ENCODE results near the gene KRT33B. TPM values are rescaled to one million over a fixed set of nuclear protein-coding genes. Genes with fewer than 3 reads are reported as not detected.

Gene KRT33B
- polyA plus RNA-seq, 1 donor (not counting 4 experiments of a cell fraction or from before 2014, with no cell fraction given), result 0.21 TPM

DNA sequence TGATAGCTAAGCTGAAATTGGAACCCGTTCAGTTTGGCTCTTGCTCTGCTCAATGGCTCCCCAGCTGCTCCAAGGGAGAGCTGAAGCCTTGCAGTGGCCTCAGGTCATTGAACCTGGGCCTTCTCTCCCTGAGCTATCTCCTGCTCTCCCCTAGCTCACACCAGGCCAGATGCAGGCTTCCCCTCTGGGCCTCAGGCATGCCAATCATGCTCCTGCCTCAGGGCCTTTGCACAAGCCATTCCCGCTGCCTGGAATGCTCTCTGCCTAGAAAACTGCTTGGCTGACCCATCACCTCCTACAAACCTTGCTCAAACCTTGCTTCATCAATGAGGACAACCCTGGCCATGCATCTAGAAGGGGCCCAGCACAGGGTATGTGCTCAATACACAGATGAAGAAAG, 37.4 kb downstream of the KRT33B start:
- no peak for FAIRE-seq
- H3K79me2 ChIP-seq (ENCODE audit: control insufficient read depth, insufficient read depth, low read length), result no peaks in the 10 kb centered on the region
- TF ChIP-seq, protein P1, sequence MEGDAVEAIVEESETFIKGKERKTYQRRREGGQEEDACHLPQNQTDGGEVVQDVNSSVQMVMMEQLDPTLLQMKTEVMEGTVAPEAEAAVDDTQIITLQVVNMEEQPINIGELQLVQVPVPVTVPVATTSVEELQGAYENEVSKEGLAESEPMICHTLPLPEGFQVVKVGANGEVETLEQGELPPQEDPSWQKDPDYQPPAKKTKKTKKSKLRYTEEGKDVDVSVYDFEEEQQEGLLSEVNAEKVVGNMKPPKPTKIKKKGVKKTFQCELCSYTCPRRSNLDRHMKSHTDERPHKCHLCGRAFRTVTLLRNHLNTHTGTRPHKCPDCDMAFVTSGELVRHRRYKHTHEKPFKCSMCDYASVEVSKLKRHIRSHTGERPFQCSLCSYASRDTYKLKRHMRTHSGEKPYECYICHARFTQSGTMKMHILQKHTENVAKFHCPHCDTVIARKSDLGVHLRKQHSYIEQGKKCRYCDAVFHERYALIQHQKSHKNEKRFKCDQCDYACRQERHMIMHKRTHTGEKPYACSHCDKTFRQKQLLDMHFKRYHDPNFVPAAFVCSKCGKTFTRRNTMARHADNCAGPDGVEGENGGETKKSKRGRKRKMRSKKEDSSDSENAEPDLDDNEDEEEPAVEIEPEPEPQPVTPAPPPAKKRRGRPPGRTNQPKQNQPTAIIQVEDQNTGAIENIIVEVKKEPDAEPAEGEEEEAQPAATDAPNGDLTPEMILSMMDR (optimal IDR thresholded peaks at IDR 0.05 in 1 of 3, IDR thresholded peaks at IDR 0.05 in 1 of 3, conservative IDR thresholded peaks at IDR 0.05 in 1 of 3; ENCODE audit: extremely low read depth in 1 of 3, insufficient read depth in 2 of 3, low read length in 3 of 3), result no peak
- no peak for TF ChIP-seq EZH2 (IDR thresholded peaks at IDR 0.05; ENCODE audit: low read length)

DNA sequence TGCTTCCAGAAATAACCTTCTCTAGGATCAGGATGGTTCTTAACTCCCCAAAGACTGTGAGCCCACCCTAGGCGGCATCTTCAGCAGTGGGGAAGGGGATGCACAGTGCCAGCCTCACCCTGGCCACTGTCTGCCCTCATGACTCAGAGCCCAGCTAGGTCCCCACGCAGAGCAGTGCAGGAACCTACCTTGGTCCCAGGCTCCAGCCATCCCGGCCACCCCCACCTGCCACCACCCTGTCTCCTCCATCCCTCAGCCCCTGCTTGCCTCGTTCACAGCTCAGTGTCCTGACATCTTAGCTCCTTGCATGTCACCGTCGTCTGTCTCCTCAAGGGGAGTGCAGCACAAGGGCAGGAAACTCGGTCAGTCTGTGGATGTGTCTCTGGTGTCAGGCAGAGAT, 38.0 kb downstream of the KRT33B start:
- FAIRE-seq (no peak), DNase-seq (ENCODE audit: low read depth, low spot score) (no peak)
- Histone ChIP-seq H3K9me3 (ENCODE audit: control insufficient read depth, low read depth, low read length) (no peaks in the 10 kb centered on the region), H3K4me2 (ENCODE audit: control insufficient read depth, extremely low read depth, insufficient read depth, low read depth, low read length) (no peak overlapping the region), H2AFZ (ENCODE audit: control insufficient read depth, low read length) (no peak overlapping the region), H3K27me3 (ENCODE audit: control insufficient read depth, extremely low read depth, insufficient read depth, low read length) (no peaks in the 10 kb centered on the region), H4K20me1 (ENCODE audit: control insufficient read depth, extremely low read depth, insufficient read depth, low read length) (no peaks in the 10 kb centered on the region), H3K4me1 (ENCODE audit: control insufficient read depth, extremely low read depth, insufficient read depth, low read length) (no peaks in the 10 kb centered on the region), H3K9me1 (ENCODE audit: control insufficient read depth, extremely low read depth, insufficient read depth, low read length) (no peaks in the 10 kb centered on the region), H3K79me2 (ENCODE audit: control insufficient read depth, insufficient read depth, low read length) (no peaks in the 10 kb centered on the region), H3K27ac (ENCODE audit: control insufficient read depth, insufficient read depth, low read length) (no peak overlapping the region), H3K9ac (ENCODE audit: control insufficient read depth, extremely low read depth, insufficient read depth, low read length) (no peak overlapping the region), H3K36me3 (ENCODE audit: control insufficient read depth in 2 of 2, extremely low read depth in 1 of 2, insufficient read depth in 2 of 2, low read length in 2 of 2) (no peaks in the 10 kb centered on the region), H3K4me3 (ENCODE audit: control insufficient read depth in 2 of 3, extremely low read depth in 1 of 3, insufficient read depth in 2 of 3, low read depth in 1 of 3, low read length in 3 of 3) (no peak overlapping the region)
- dilution Hi-C loops (cut with MboI; ENCODE audit: extremely low pct_ligation_motif_present, low sequenced_read_pairs), result no loop called here
- TF ChIP-seq EZH2 (IDR thresholded peaks at IDR 0.05; ENCODE audit: low read length), result no peak
- TF ChIP-seq, protein P1 (optimal IDR thresholded peaks at IDR 0.05 in 1 of 3, IDR thresholded peaks at IDR 0.05 in 1 of 3, conservative IDR thresholded peaks at IDR 0.05 in 1 of 3; ENCODE audit: extremely low read depth in 1 of 3, insufficient read depth in 2 of 3, low read length in 3 of 3), result no peak

More for the DNA sequence above, 37.4 kb downstream of the KRT33B start:
- Histone ChIP-seq H3K9me3 (ENCODE audit: control insufficient read depth, low read depth, low read length) (no peaks in the 10 kb centered on the region), H3K36me3 (ENCODE audit: control insufficient read depth in 2 of 2, extremely low read depth in 1 of 2, insufficient read depth in 2 of 2, low read length in 2 of 2) (no peaks in the 10 kb centered on the region), H3K9ac (ENCODE audit: control insufficient read depth, extremely low read depth, insufficient read depth, low read length) (no peak overlapping the region), H4K20me1 (ENCODE audit: control insufficient read depth, extremely low read depth, insufficient read depth, low read length) (no peaks in the 10 kb centered on the region), H3K9me1 (ENCODE audit: control insufficient read depth, extremely low read depth, insufficient read depth, low read length) (no peaks in the 10 kb centered on the region), H3K27me3 (ENCODE audit: control insufficient read depth, extremely low read depth, insufficient read depth, low read length) (no peaks in the 10 kb centered on the region), H3K4me3 (ENCODE audit: control insufficient read depth in 2 of 3, extremely low read depth in 1 of 3, insufficient read depth in 2 of 3, low read depth in 1 of 3, low read length in 3 of 3) (no peak overlapping the region), H3K4me1 (ENCODE audit: control insufficient read depth, extremely low read depth, insufficient read depth, low read length) (no peaks in the 10 kb centered on the region), H3K27ac (ENCODE audit: control insufficient read depth, insufficient read depth, low read length) (no peak overlapping the region), H2AFZ (ENCODE audit: control insufficient read depth, low read length) (no peak overlapping the region), H3K4me2 (ENCODE audit: control insufficient read depth, extremely low read depth, insufficient read depth, low read depth, low read length) (no peak overlapping the region)
- dilution Hi-C loops (cut with MboI; ENCODE audit: extremely low pct_ligation_motif_present, low sequenced_read_pairs), result no loop called here
- no peak for DNase-seq (ENCODE audit: low read depth, low spot score)
